Measurements from ENCODE around the gene ADAMTS8. TPM values are rescaled to one million over a fixed set of nuclear protein-coding genes. Genes with fewer than 3 reads are reported as not detected.

Gene ADAMTS8
- total and polyA plus RNA-seq, 2 donors (not counting 3 experiments of a cell fraction or from before 2014, with no cell fraction given) = not detected

- no peak for DNase-seq (ENCODE audit: low read depth, low spot score)
- Histone ChIP-seq H3K27me3 (ENCODE audit: control insufficient read depth in 2 of 2, insufficient read depth in 2 of 2, low read length in 2 of 2) (no peaks in the 10 kb centered on the region), H3K36me3 (ENCODE audit: control insufficient read depth in 2 of 2, extremely low read depth in 1 of 2, insufficient read depth in 2 of 2, low read length in 2 of 2) (no peaks in the 10 kb centered on the region), H3K9me1 (replicated peaks; ENCODE audit: control insufficient read depth, extremely low read depth, insufficient read depth, low read length) (no peaks in the 10 kb centered on the region), H3K9me3 (replicated peaks; ENCODE audit: control insufficient read depth, insufficient read depth, low read length) (no peaks in the 10 kb centered on the region), H2AFZ (ENCODE audit: low read depth, low read length) (no peak overlapping the region), H4K20me1 (replicated peaks; ENCODE audit: control insufficient read depth, extremely low read depth, insufficient read depth, low read length) (no peaks in the 10 kb centered on the region), H3K4me1 (ENCODE audit: control insufficient read depth, extremely low read depth, insufficient read depth, low read length) (no peaks in the 10 kb centered on the region), H3K9ac (replicated peaks; ENCODE audit: extremely low read depth, insufficient read depth, low read length) (no peak overlapping the region), H3K27ac (ENCODE audit: insufficient read depth, low read depth, low read length) (no peak overlapping the region), H3K79me2 (ENCODE audit: control insufficient read depth, insufficient read depth, low read length) (no peaks in the 10 kb centered on the region), H3K4me3 (replicated peaks in 1 of 3; ENCODE audit: insufficient read depth in 1 of 3, low read depth in 1 of 3, low read length in 3 of 3) (no peak overlapping the region), H3K4me2 (ENCODE audit: insufficient read depth, low read length) (no peak overlapping the region)
- dilution Hi-C loops (cut with MboI; ENCODE audit: extremely low pct_ligation_motif_present, low sequenced_read_pairs) (no loop called here), intact Hi-C loops (cut with micrococcal nuclease) (no loop called here)
- TF ChIP-seq CTCF (IDR thresholded peaks at IDR 0.05; ENCODE audit: extremely low read depth in 1 of 2, insufficient read depth in 1 of 2, low read depth in 1 of 2, low read length in 2 of 2) (no peak), JUN (IDR thresholded peaks at IDR 0.05; ENCODE audit: borderline replicate concordance, insufficient read depth, insufficient read length, low read depth) (no peak), GATA2 (IDR thresholded peaks at IDR 0.05; ENCODE audit: insufficient read depth, insufficient read length, low read depth, low read length) (no peak), POLR2AphosphoS5 (IDR thresholded peaks at IDR 0.05; ENCODE audit: insufficient read depth, low read depth, low read length) (no peak), POLR2A (IDR thresholded peaks at IDR 0.05; ENCODE audit: low read depth, low read length) (no peak), FOS (IDR thresholded peaks at IDR 0.05; ENCODE audit: borderline replicate concordance, insufficient read depth, low read length) (no peak), MYC (IDR thresholded peaks at IDR 0.05; ENCODE audit: low read depth, low read length) (no peak), EZH2 (IDR thresholded peaks at IDR 0.05; ENCODE audit: borderline replicate concordance, low read depth, low read length, severe bottlenecking) (no peak)
- TF ChIP-seq, protein P1, sequence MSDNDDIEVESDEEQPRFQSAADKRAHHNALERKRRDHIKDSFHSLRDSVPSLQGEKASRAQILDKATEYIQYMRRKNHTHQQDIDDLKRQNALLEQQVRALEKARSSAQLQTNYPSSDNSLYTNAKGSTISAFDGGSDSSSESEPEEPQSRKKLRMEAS (IDR thresholded peaks at IDR 0.05; ENCODE audit: insufficient read depth, insufficient read length) = no peak
- POLR2A ChIA-PET = no interaction called here
- no peak for FAIRE-seq
- CTCF ChIA-PET = interaction anchor here (0.8 to 3.0 kb wide), 4 partner anchors 15 to 446 kb away, joined by 4 to 10 read pairs (median 6); no protein-coding TSS in a partner anchor
- BruUV-seq (replicated peaks) = no TSS peak
Measured at GRCh38 chr11:130415731-130416529, 12.5 kb downstream of the ADAMTS8 start.

All from endothelial cell of umbilical vein (primary cell).